ENCODE results near the gene TTC12.

TTC12 gene

GRCh38 chr11:113412675-113413074, 98.3 kb downstream of the TTC12 start:
- DNase-seq (ENCODE audit: low read depth, low spot score), result no peak
- no peak overlapping the region for H3K27ac ChIP-seq (ENCODE audit: low read length)

GRCh38 chr11:113415343-113415742, 101.0 kb downstream of the TTC12 start:
- no peaks in the 10 kb centered on the region for H3K27me3 ChIP-seq (ENCODE audit: control insufficient read depth, insufficient read depth, low read length)
- H3K27ac ChIP-seq (ENCODE audit: low read length), result no peak overlapping the region
- H3K4me1 ChIP-seq (ENCODE audit: control insufficient read depth, insufficient read depth, low read length), result no peaks in the 10 kb centered on the region
- H3K36me3 ChIP-seq (ENCODE audit: control insufficient read depth, insufficient read depth, low read length), result no peaks in the 10 kb centered on the region
- DNase-seq (ENCODE audit: low read depth, low spot score), result no peak
- no peak overlapping the region for H3K4me3 ChIP-seq (ENCODE audit: low read length)
- H3K9me3 ChIP-seq (ENCODE audit: control insufficient read depth, insufficient read depth, low read length), result no peaks in the 10 kb centered on the region
- no CpG with 5 or more reads among the region's 16 CpGs for WGBS (ENCODE audit: insufficient coverage, insufficient read length)

More at GRCh38 chr11:113412675-113413074, 98.3 kb downstream of the TTC12 start:
- no peaks in the 10 kb centered on the region for H3K27me3 ChIP-seq (ENCODE audit: control insufficient read depth, insufficient read depth, low read length)
- no peaks in the 10 kb centered on the region for H3K9me3 ChIP-seq (ENCODE audit: control insufficient read depth, insufficient read depth, low read length)
- H3K4me3 ChIP-seq (ENCODE audit: low read length), result no peak overlapping the region
- no peaks in the 10 kb centered on the region for H3K36me3 ChIP-seq (ENCODE audit: control insufficient read depth, insufficient read depth, low read length)
- WGBS (ENCODE audit: insufficient coverage, insufficient read length), result no CpG with 5 or more reads among the region's 9 CpGs
- no peaks in the 10 kb centered on the region for H3K4me1 ChIP-seq (ENCODE audit: control insufficient read depth, insufficient read depth, low read length)

Measured in iPS DF 6.9 (cell line).